ENCODE results near the gene DAZAP1.

Gene DAZAP1

DNA sequence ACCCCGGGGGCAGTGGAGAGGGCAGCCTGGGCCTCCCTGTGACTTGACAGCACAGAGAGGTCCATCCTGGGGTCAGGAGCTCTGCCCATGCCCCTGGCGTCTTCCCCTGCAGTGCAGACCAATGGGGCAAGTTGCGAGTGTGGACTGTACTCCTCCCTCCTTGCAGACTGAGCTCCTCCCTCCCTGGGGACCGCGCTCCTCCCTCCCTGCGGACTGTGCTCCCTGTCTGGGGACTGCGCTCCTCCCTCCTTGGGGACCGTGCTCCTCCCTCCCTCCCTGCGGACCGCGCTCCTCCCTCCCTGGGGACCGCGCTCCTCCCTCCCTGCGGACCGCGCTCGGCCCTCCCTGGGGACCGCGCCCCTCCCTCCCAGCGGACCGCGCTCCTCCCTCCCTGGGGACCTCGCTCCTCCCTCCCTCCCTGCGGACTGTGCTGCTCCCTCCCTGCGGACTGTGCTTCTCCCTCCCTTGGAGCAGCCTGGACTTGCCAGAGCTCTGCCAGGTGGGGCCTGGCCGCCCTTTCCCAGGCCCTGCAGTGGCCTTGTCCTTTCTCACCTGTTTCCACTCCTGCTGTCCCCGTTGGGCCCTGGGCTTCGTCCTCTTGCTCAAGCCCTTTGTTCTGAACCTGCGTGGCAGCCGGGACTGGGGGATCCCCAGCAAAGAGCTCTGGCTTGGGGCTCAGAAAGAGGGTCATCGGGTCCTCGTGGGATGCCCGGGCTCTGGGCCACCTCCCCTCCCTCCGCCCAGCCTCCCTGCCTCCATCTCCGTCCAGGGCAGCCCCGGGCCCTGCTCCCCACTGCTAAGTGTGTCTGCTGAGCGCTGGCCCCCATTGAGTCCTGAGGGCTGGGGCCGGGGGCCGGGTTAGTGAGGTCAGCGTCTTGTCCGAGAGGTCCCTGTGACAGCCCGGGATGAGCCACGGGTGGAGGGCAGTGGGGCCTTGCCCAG lies 12.9 kb upstream of the DAZAP1 start:
- DNase-seq (ENCODE audit: low read depth): no peak

DNA sequence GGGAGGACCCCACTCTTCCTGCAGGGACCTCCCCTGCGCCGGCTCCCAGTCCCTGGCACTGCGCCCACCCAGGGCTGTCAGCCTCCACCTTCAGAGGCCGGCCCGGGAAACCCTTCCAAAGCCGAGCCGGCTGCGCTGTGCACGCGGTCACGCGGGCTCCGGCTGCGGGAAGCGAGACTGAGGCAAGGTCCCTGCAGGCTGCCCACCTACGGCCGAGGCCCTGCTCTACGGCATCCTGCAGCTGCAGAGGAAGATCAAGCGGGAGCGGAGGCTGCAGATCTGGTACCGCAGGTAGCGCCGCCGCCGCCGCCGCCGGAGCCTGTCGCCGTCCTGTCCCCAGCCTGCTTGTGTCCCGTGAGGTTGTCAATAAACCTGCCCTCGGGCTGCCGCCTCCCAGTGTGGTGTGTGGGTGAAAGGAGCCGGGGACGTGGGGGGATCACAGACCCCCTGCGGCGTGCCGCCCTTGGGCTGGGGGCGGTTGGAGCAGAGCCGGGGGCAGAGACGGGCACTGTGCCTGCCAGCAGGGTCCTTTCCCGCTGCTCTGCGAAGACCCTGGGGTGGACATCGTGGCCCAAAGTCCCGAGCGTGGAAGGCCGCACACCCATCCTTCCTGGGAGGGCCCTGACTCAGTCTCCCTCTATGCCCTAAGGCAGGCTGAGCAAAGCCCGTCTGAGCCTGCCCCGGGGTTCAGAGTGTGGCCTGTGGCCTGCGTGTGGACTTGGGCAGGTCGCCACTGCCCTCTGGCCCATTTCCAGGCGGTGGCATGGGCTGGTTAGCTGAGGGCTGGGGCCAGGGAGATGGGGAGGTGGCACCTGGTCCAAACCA lies 12.0 kb upstream of the DAZAP1 start:
- no peak for DNase-seq (ENCODE audit: low read depth)

DNA sequence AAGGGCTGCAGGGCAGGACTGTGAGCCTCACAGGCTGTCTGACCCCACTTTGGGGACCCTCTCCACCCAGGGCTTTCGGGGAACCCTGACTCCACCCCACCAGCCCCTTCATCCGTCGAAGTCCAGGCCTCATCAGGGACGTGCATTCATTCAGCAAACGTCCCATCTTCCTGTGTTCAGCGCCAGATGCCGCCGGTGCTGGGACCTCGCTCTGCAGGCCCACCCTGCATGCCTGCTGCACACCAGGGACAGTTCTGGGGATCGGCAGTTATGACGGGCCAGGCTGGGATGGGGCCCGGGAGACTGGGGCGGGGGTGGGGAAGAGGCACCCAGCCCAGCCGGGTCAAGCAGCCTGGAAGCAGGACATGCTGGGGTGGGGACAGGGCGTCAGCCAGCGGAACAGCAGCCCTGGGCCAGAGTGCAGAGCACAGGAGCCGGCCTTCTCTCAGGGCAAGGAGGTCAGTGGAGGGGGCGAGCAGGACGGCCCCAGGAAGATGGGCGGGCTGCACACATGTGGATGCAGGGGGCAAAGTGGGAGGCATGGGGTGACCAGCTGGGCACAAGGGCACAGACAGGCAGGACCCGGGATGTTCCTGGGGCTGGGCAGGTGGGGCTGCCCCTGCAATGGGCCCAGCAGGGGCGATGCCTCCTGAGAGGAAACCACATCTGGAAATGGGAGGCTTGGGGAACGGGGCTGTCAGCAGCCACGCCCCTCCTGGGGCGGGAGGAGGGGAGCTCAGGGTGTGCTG lies 11.2 kb upstream of the DAZAP1 start:
- DNase-seq (ENCODE audit: low read depth): no peak

DNA sequence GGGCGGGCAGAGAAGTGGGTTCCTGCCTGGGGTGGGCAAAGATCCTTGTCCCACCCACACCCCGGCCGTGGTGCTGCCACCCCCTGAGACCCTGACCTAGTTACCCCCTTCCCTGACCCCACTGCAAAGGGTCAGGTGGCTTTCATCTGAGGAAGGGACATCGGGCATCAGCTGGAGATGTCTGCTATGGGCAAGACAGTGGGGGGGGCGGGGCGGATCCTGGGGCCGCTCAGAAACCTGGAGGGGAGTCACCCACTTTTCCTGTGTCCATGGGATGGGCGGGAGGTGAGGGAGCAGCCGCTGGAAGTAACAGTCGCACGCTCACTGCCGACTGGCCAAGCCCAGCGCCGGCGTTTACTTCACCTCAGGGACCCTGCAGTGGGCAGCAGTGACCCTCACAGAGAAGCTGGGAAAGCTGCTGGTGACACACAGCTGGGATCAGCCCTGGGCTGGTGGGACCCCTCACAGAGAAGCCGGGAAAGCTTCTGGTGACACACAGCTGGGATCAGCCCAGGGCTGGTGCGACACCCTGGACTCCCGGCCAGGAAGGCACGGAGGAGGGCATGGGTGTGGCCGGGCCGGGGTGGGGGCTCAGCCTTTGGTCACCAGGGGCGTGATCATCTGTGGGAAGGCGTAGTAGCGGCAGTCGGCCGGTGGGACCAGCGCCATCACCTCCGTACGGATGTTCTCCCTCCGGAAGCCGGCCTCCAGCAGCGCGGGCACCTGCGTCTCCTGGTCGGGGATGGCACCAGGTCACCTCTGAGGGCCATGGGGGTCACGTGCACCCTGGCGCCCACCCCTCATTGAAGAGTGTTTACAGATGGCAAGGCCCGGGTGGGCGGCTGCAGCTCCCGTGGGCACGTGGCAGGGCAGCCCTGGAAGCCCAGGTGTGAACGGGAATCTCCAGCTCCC lies 10.4 kb upstream of the DAZAP1 start:
- no peak for DNase-seq (ENCODE audit: low read depth)

DNA sequence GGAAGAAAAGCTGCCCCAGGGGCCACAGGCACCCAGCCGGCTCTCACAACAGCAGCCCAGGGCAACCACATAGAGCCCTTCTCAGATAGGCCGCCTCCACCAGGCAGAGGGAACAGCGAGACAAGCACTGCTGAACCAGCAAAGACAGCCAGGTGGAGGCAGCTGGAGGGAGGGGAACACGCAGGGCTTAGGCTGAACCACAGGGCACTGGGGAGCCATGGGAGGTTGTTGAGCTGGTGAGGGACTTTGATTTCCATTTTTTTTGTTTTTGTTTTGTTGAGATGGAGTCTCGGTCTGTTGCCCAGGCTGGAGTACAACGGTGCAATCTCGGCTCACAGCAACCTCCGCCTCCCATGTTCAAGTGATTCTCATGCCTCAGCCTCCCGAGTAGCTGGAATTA lies 9.5 kb upstream of the DAZAP1 start:
- no peak for DNase-seq (ENCODE audit: low read depth)

DNA sequence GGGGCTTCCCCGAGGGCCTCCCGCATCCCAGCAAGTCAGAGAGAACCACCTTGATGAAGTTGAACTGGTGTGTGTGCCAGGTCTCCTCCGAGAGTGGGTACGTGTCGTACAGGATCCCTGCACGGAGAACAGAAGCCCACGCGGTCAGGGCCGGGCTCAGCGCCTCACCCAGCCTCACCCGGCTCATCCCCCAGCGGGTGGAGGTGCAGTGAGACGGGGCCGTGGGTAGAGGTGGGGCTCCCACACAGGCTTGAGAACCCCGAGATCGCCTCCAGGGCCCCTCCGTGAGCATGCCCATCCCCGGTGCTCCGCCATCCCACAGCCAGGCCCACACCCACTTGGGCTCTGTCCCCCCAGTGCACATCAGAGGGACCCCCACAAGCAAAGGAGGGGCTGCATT lies 8.3 kb upstream of the DAZAP1 start:
- no peak for DNase-seq (ENCODE audit: low read depth)

DNA sequence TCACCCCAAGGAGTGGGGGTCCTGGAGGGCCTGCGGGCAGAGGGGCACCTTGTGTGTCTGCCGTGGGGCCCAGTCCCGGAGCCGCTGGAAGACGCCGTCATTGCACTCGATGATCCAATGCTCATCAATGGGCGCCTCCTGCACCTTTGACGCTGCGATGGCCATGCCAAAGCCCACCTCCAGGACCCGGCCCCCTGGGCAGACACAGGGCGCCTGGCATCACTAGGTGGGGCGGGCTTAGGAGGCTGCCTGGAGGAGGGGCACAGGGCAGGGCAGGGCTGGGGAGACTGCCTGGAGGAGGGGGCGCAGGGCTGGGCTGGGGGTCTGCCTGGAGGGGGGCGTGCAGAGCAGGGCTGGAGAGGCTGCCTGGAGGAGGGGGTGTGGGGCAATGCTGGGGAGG lies 7.6 kb upstream of the DAZAP1 start:
- no peak for DNase-seq (ENCODE audit: low read depth)

DNA sequence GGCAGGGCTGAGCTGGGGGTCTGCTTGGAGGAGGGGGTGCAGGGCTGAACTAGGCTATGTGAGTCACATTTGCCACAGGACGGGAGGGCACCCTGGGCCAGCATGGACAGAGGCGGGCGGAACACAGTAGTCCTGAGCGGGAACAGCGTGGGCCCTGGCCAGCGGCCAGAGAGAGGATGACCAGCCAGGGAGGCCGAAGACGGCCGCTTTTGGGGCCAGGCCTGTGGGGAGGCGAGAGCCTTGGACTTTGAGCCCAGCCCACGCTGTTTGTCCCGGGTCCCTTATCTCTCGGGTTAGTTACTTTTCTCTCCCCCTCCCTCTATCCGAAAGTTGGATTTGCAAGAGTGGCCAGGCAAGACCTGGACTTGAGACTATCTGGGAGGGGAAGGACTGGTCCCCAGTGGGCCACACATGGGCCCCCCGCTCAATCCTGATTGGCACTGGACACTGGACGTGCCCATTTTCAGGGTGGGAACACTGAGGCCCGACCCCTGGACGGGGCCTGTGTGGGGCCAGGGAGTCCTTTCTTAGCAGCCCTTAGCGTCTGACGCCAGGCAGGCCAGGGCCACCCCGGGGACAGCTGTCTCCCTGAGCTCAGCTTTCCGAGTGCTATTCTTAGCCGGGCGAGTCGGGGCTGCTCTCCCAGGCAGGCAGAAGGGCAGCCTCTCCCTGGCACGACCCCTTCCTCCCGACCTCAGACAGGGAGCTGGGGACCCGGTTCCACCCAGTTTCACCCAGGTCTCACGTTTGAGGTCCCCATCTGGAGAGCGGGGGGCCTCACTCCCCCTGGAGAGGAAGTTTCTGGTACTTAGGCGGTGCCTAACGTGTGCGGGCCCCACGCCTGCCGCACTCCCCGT lies 6.9 kb upstream of the DAZAP1 start:
- peak; percentile 45 for DNase-seq (ENCODE audit: low read depth)

DNA sequence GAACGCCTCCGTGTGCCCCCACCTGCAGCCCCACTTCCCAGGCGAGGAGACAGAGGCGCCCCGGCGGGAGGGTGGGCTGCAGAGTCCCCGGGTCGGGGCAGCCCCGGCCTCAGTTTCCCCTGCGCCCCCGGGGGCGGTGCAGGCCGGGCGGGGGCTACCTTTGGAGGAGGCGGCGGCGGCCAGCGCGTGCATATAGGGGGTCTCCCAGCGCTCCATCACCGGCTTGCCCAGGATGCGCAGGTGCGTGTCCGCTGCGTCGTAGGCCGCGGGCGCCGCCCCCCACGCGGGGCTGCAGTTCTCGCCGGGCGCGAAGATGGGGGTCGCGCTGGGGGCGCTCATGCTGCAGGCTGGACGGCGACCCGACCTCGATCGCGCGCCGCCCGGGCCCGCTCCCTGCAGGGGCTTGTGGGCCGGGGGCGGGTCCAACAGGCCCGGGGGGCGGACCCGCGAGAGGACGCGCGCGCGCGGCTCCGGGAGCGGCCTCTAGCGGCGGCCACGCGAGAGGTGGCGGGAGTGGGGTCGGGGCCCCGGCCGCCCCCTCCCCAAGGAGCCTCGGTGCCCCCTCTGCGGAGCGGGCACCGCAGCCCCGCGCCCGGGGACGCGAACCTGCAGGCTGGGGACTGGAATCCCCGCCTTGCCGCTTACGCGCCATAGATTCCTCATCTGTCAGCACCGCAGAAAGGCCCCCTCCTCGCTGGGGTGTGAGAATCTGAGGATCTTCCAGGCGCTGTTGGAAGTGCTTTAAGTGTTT lies 6.1 kb upstream of the DAZAP1 start, which contains the start of gene GAMT:
TSS of gene GAMT (minus strand) at position 405 of the 751 bp plus-strand sequence. CDS start at position 339, 66 bp downstream.
- peak; percentile 58 for DNase-seq (ENCODE audit: low read depth)

DNA sequence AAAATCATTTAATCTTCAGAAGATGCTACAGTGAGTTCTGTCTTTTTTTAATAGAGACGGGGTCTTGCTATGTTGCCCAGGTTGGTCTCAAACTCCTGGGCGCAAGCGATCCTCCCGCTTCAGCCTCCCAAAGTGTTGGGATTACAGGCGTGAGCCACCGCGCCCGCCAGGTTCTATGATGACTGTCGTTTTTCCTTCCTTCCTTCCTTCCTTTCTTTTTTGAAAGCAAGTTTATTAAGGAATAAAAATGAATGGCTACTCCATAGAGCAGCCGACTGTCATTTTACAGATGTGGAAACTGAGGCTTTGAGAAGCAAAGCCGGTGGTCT lies 5.5 kb upstream of the DAZAP1 start:
- no peak for DNase-seq (ENCODE audit: low read depth)

DNA sequence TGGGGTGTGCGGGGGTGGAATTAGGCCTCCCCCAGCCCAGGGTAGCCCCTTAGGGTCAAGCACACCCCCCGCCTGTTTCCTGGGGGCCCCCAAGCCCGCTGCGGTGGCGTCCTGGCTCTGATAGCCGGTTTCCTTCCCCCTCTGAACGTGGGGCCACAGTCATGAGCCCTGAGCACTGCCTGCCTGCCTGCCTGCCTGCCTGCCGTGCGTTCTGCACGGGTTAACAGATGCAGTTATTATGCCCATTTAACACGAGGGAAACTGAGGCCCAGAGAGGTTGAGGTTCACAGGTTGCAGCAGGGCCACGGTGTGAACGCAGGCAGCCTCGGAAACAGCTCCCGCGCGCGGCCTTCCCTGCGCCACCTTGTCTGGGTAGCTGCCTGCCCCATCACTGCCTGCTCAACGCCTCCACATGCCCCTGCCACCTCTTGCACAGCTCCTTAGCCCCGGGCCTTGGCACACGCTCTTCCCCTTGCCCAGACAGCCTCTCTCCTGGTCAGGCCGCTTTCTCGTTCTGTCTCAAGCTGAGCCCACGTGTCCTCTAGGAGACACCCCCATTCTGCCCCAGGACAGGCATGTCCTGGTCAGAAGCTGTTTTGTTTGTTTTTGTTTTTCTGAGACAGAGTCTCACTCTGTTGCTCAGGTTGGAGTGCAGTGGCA lies 4.8 kb upstream of the DAZAP1 start:
- no peak for DNase-seq (ENCODE audit: low read depth)

DNA sequence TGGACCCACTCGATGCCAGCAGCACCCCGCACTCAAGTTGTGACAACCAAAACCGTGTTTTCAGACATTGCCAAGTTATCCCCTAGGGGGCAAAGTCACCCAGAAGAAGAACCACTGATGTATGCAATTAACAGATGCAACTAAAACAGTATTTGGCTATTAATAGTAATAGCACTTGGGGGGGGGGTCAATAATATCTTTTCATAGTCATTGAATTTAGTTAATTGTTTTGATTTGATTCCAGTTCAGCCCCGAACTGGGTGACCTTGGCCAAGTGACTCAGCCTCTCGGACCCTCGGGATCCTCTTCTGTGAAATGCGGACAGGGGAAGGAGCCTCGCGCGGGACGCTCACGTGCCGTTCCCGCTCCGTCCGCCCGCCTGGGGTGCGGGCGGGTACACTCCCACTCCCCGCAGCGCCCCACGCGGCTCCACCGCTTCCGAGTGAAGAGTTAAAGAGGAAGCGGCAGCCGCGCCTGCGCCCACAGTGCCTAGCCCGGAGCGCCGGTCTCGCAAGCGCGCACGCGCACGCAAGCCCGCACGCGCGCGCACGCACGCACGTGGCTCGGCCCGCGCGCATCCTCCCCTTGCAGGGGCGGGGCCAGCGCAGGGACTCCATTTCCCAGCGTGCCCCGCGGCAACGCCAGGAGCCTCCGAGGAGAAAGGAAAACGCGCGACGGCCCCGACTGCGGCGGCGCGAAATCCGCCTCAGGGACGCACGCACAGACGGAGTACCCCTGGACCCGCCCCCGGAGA lies 435 bp upstream of the DAZAP1 start:
- DNase-seq (ENCODE audit: low read depth): peak; percentile 99

DNA sequence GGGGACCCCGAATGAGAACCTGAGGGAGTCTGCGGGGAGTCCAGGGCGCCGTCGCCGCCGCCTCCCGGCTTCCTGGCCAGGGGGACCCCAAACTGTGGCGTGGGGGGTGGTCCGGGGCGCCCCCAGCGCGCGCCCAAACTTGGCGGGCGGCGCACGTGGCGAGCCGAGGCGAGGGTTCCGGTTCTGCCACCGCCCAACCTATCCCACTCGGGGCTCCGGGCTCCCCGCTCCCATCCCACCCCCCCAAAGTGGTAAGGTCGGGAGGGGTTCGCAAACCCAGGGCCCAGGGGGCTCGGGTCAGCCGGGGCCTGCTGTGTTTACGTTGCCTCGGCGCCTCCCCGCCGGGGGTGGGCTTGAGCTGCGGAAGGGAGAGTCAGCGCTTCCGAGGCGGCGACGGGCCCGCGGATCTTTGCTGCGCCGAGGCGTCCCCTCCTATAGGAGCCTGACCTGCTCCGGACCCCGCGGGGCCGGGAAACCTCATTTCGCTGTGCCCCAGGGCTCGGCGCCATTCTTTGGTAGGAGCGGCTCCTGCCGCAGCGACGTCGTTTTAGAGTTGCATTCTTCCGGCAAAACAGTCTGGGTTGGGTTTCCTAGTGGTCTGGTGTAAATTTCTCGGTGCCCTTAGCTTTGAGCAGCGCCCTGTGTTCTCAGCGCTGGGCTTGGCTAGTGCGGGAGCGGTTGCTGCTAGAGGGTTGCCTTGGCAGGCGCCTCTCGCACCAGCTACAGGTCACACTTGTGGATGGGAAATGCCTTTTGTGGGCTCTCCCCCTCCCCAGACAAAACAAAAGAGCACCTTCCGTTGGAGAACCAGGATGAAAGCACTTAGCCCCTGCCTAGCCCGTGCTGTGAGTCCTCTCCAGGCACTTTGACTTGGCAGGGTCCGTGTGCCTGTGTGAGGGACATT lies 1.2 kb downstream of the DAZAP1 start:
- peak; percentile 69 for DNase-seq (ENCODE audit: low read depth)

DNA sequence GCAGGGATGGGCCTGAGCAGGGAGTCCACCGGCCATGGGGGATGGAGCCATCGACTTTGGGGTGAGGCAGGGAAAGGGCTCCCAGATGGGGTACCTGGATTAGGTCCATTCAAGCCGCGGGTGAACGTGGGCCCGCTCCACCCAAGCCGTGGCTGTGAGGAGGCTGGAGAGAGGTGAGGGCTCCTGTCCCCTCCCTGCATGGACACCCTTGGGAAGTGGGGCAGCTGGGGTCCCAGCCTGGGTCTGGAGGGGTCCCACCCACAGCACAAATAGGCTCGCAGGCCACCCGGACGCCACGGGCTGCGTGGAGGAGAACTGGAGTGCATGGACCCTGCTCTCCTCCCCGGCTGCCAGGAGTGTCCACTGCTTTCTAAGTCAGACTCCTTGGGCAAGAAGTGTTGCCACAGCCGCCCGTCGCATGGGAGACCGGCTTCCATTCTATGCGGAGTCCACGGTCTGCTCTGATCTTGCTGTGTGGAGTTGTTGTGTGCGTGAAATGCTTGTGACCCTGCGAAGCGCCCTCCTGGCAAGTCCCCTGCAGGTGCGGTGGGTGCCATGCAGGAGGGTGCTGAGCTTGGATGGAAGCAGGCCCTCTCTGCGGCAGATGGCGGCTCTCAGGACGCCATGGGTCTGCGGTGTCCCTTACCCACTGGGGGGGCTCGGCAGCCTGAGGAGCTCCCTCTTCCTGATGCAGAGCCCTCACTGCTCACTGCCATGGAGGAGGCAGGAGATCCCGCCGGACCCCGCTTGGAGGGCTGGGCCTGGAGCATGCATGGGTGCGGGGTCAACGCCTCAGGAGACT lies 2.0 kb downstream of the DAZAP1 start:
- DNase-seq (ENCODE audit: low read depth): no peak

DNA sequence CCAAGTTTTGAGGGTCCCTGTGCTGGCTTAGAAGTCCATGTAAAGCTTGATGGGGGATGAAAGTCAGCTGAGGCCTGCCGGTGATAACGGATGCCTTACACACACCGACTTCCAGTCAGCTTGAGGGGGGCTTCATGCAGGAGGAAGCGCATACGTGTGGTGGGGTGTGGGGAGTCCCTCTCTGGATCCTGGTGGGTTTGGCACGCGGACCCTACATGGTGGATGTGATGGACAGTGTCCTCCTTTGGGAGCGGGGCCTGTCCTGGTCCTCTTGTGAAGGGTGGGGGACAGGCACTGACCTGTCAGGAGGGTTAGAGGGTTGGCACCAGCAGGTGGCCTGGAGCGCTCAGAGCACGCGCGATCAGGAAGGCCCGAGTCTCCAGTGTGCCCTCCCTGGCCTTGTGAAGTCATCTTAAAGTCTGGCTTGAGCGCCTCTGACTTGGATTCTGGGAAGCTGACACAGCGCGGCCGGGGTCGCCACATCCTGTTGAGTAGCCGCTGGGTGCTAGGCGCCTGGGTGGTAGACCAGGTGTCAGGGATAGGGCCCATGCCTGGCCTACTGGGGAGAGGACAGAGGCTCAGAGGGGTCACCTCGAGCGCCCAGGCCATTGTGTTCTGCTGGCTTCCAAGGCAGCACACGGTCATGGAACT lies 2.9 kb downstream of the DAZAP1 start:
- DNase-seq (ENCODE audit: low read depth): peak; percentile 76

DNA sequence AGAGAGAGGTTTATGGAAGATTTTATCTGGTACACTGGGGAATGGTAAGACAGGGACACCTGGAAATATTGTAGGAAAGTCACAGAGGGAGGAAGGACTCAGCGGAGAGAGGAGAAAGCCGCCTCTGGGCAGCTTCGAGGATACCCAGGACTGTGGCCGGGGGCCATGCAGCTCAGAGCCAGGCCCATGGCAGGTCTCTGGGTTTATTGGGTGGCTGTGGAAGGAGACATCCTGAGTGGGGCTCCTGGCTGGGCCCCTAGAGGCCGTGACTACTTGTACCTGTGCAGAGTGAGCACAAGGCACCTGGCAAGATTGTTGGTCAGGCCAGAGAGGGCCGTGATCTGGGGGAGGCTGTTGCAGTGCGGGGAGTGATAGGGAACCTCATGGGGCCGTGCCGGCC lies 3.4 kb downstream of the DAZAP1 start:
- DNase-seq (ENCODE audit: low read depth): no peak

All from ELR (cell line).